Stimulated activated CD4-positive, alpha-beta T cell treated with anti-CD3 and anti-CD28 coated beads, Interleukin-2, amount 100 ng/mL, for 4 hours (primary cell): ENCODE measurements around the gene KCNE2.
A peak's percentile ranks its signal among the peaks of the same experiment; 100 is the strongest.
"Not testable (repeated sequence)": the region's sequence is repeated elsewhere in the genome, so short reads cannot be mapped to it uniquely, and the experiment has no call there.

Experiments used
- DNase-seq: peaks from one replicate; pipeline ENCODE4 v3.0.0-alpha.2; 2020; ENCODE audit warnings: low read depth

Gene KCNE2

GRCh38 chr21:34353182-34353581 is 10.6 kb upstream of the KCNE2 start:
- no peak for DNase-seq

GRCh38 chr21:34354836-34355235 is 9.0 kb upstream of the KCNE2 start:
- DNase-seq = no peak

- DNase-seq = no peak
Measured at GRCh38 chr21:34355570-34355969, 8.2 kb upstream of the KCNE2 start.

GRCh38 chr21:34357889-34358288 is 5.9 kb upstream of the KCNE2 start:
- no peak for DNase-seq

GRCh38 chr21:34358866-34359265 is 4.9 kb upstream of the KCNE2 start:
- DNase-seq = no peak

- DNase-seq = no peak
Measured at GRCh38 chr21:34360488-34361241, 3.1 kb upstream of the KCNE2 start.

- DNase-seq = no peak
Measured at GRCh38 chr21:34362136-34362444, 1.7 kb upstream of the KCNE2 start.

- DNase-seq = no peak
Measured at GRCh38 chr21:34362670-34363069, 1.1 kb upstream of the KCNE2 start.

GRCh38 chr21:34364921-34365320 is 1.1 kb downstream of the KCNE2 start:
- DNase-seq = no peak

GRCh38 chr21:34365809-34366208 is 2.0 kb downstream of the KCNE2 start:
- no peak for DNase-seq

GRCh38 chr21:34367320-34367935 is 3.6 kb downstream of the KCNE2 start:
- DNase-seq = peak; percentile 29

- no peak for DNase-seq
Measured at GRCh38 chr21:34369741-34370140, 5.9 kb downstream of the KCNE2 start.

GRCh38 chr21:34372321-34372720 is 8.5 kb downstream of the KCNE2 start:
- DNase-seq = no peak

- not testable (repeated sequence) for DNase-seq
Measured at GRCh38 chr21:34374462-34374861, 10.7 kb downstream of the KCNE2 start.

- not testable (repeated sequence) for DNase-seq
Measured at GRCh38 chr21:34374940-34375618, 11.3 kb downstream of the KCNE2 start, which contains the start of gene SMIM11. SMIM11 (plus strand) TSS chr21:34375507; CDS start chr21:34379505, 3,998 bp downstream.

- DNase-seq = not testable (repeated sequence)
Measured at GRCh38 chr21:34375619-34375972, 11.8 kb downstream of the KCNE2 start.

GRCh38 chr21:34383138-34383537 is 19.3 kb downstream of the KCNE2 start:
- DNase-seq = not testable (repeated sequence)

- DNase-seq = not testable (repeated sequence)
Measured at GRCh38 chr21:34383724-34384415, 20.1 kb downstream of the KCNE2 start.

- DNase-seq = not testable (repeated sequence)
Measured at GRCh38 chr21:34400522-34400921, 36.7 kb downstream of the KCNE2 start.

- not testable (repeated sequence) for DNase-seq
Measured at GRCh38 chr21:34404742-34405141, 40.9 kb downstream of the KCNE2 start.

- DNase-seq = not testable (repeated sequence)
Measured at GRCh38 chr21:34405686-34406085, 41.9 kb downstream of the KCNE2 start.

GRCh38 chr21:34406102-34406501 is 42.3 kb downstream of the KCNE2 start:
- DNase-seq = not testable (repeated sequence)

- not testable (repeated sequence) for DNase-seq
Measured at GRCh38 chr21:34406676-34407075, 42.9 kb downstream of the KCNE2 start.
